ENCODE results near the gene SLC36A1. TPM values are rescaled to one million over a fixed set of nuclear protein-coding genes. Genes with fewer than 3 reads are reported as not detected.

Gene SLC36A1
- polyA plus RNA-seq, 1 donor (not counting 4 experiments of a cell fraction or from before 2014, with no cell fraction given): 9.6 TPM

GRCh38 chr5:151430731-151431130 is 16.7 kb upstream of the SLC36A1 start:
- Histone ChIP-seq H3K27me3 (ENCODE audit: control insufficient read depth, extremely low read depth, insufficient read depth, low read length) (peaks cover 10% of the 10 kb centered on the region), H4K20me1 (ENCODE audit: control insufficient read depth, extremely low read depth, insufficient read depth, low read length) (no peaks in the 10 kb centered on the region), H3K9ac (ENCODE audit: control insufficient read depth, extremely low read depth, insufficient read depth, low read length) (no peak overlapping the region), H3K4me3 (ENCODE audit: control insufficient read depth in 2 of 3, extremely low read depth in 1 of 3, insufficient read depth in 2 of 3, low read depth in 1 of 3, low read length in 3 of 3) (no peak overlapping the region), H2AFZ (ENCODE audit: control insufficient read depth, low read length) (no peak overlapping the region), H3K9me1 (ENCODE audit: control insufficient read depth, extremely low read depth, insufficient read depth, low read length) (no peaks in the 10 kb centered on the region), H3K4me1 (ENCODE audit: control insufficient read depth, extremely low read depth, insufficient read depth, low read length) (no peaks in the 10 kb centered on the region), H3K27ac (ENCODE audit: control insufficient read depth, insufficient read depth, low read length) (no peak overlapping the region), H3K36me3 (ENCODE audit: control insufficient read depth in 2 of 2, extremely low read depth in 1 of 2, insufficient read depth in 2 of 2, low read length in 2 of 2) (no peaks in the 10 kb centered on the region), H3K79me2 (ENCODE audit: control insufficient read depth, insufficient read depth, low read length) (no peaks in the 10 kb centered on the region), H3K4me2 (ENCODE audit: control insufficient read depth, extremely low read depth, insufficient read depth, low read depth, low read length) (no peak overlapping the region), H3K9me3 (ENCODE audit: control insufficient read depth, low read depth, low read length) (no peaks in the 10 kb centered on the region)
- no peak for FAIRE-seq
- DNase-seq (ENCODE audit: low read depth, low spot score): no peak
- TF ChIP-seq CTCF (optimal IDR thresholded peaks at IDR 0.05 in 1 of 3, IDR thresholded peaks at IDR 0.05 in 1 of 3, conservative IDR thresholded peaks at IDR 0.05 in 1 of 3; ENCODE audit: extremely low read depth in 1 of 3, insufficient read depth in 2 of 3, low read length in 3 of 3) (no peak), EZH2 (IDR thresholded peaks at IDR 0.05; ENCODE audit: low read length) (no peak)
- dilution Hi-C loops (cut with MboI; ENCODE audit: extremely low pct_ligation_motif_present, low sequenced_read_pairs): no loop called here

GRCh38 chr5:151431666-151432065 is 15.7 kb upstream of the SLC36A1 start:
- Histone ChIP-seq H2AFZ (ENCODE audit: control insufficient read depth, low read length) (no peak overlapping the region), H3K4me2 (ENCODE audit: control insufficient read depth, extremely low read depth, insufficient read depth, low read depth, low read length) (no peak overlapping the region), H3K4me3 (ENCODE audit: control insufficient read depth in 2 of 3, extremely low read depth in 1 of 3, insufficient read depth in 2 of 3, low read depth in 1 of 3, low read length in 3 of 3) (no peak overlapping the region), H3K79me2 (ENCODE audit: control insufficient read depth, insufficient read depth, low read length) (no peaks in the 10 kb centered on the region), H3K36me3 (ENCODE audit: control insufficient read depth in 2 of 2, extremely low read depth in 1 of 2, insufficient read depth in 2 of 2, low read length in 2 of 2) (no peaks in the 10 kb centered on the region), H3K9ac (ENCODE audit: control insufficient read depth, extremely low read depth, insufficient read depth, low read length) (no peak overlapping the region), H3K27me3 (ENCODE audit: control insufficient read depth, extremely low read depth, insufficient read depth, low read length) (peaks cover 10% of the 10 kb centered on the region), H3K9me1 (ENCODE audit: control insufficient read depth, extremely low read depth, insufficient read depth, low read length) (no peaks in the 10 kb centered on the region), H4K20me1 (ENCODE audit: control insufficient read depth, extremely low read depth, insufficient read depth, low read length) (no peaks in the 10 kb centered on the region), H3K4me1 (ENCODE audit: control insufficient read depth, extremely low read depth, insufficient read depth, low read length) (no peaks in the 10 kb centered on the region), H3K9me3 (ENCODE audit: control insufficient read depth, low read depth, low read length) (no peaks in the 10 kb centered on the region), H3K27ac (ENCODE audit: control insufficient read depth, insufficient read depth, low read length) (no peak overlapping the region)
- FAIRE-seq (no peak), DNase-seq (ENCODE audit: low read depth, low spot score) (no peak)
- dilution Hi-C loops (cut with MboI; ENCODE audit: extremely low pct_ligation_motif_present, low sequenced_read_pairs): no loop called here
- no peak for TF ChIP-seq CTCF (optimal IDR thresholded peaks at IDR 0.05 in 1 of 3, IDR thresholded peaks at IDR 0.05 in 1 of 3, conservative IDR thresholded peaks at IDR 0.05 in 1 of 3; ENCODE audit: extremely low read depth in 1 of 3, insufficient read depth in 2 of 3, low read length in 3 of 3)
- no peak for TF ChIP-seq EZH2 (IDR thresholded peaks at IDR 0.05; ENCODE audit: low read length)
